Measurements from ENCODE around the gene CRADD.
"Not testable (repeated sequence)": the region's sequence is repeated elsewhere in the genome, so short reads cannot be mapped to it uniquely, and the experiment has no call there.

The CRADD gene

GRCh38 chr12:93901739-93902138 lies 224.6 kb downstream of the CRADD start:
- no peak for DNase-seq (ENCODE audit: low read depth)

GRCh38 chr12:93902192-93902591 lies 225.0 kb downstream of the CRADD start:
- no peak for DNase-seq (ENCODE audit: low read depth)

- no peak for DNase-seq (ENCODE audit: low read depth)
Observed at GRCh38 chr12:93902736-93903562, 225.8 kb downstream of the CRADD start.

- DNase-seq (ENCODE audit: low read depth) = no peak
Observed at GRCh38 chr12:93904124-93904523, 226.9 kb downstream of the CRADD start.

GRCh38 chr12:93908264-93908663 lies 231.1 kb downstream of the CRADD start:
- DNase-seq (ENCODE audit: low read depth) = no peak

- no peak for DNase-seq (ENCODE audit: low read depth)
Observed at GRCh38 chr12:93908846-93909567, 231.8 kb downstream of the CRADD start.

GRCh38 chr12:93911396-93911795 lies 234.2 kb downstream of the CRADD start:
- DNase-seq (ENCODE audit: low read depth) = no peak

- DNase-seq (ENCODE audit: low read depth) = no peak
Observed at GRCh38 chr12:93912086-93912733, 235.0 kb downstream of the CRADD start.

DNA sequence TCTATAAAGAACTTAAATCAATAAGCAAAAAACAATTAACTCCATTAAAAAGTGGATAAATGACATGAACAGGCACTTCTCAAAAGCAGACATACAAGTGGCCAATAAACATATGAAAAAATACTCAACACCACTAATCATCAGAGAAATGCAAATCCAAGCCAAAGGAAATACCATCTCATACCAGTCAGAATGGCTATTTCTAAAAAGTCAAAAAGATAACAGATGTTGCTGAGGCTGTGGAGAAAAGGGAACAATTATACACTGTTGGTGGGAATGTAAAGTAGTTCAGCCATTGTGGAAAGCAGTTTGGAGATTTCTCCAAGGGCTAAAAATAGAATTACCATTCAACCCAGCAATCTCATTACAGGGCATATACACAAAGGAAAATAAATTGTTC lies 236.7 kb downstream of the CRADD start:
- DNase-seq (ENCODE audit: low read depth) = no peak

DNA sequence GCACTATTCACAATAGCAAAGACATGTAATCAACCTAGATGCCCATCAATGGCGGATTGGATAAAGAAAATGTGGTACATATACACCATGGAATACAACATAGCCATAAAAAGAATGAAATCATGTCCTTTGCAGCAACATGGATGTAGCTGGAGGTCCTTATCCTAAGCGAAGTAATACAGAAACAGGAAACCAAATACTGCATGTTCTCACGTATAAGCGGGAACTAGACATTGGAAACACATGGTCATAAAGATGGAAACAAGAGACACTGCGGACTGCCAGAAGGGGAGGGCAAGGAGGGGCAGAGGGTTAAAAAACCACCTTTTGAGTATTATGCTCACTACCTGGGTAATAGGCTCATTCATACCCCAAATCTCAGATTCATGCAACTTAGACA lies 237.1 kb downstream of the CRADD start:
- DNase-seq (ENCODE audit: low read depth) = no peak

- DNase-seq (ENCODE audit: low read depth) = no peak
Observed at GRCh38 chr12:93915411-93915810, 238.2 kb downstream of the CRADD start.

GRCh38 chr12:93916402-93916801 lies 239.2 kb downstream of the CRADD start:
- no peak for DNase-seq (ENCODE audit: low read depth)

DNA sequence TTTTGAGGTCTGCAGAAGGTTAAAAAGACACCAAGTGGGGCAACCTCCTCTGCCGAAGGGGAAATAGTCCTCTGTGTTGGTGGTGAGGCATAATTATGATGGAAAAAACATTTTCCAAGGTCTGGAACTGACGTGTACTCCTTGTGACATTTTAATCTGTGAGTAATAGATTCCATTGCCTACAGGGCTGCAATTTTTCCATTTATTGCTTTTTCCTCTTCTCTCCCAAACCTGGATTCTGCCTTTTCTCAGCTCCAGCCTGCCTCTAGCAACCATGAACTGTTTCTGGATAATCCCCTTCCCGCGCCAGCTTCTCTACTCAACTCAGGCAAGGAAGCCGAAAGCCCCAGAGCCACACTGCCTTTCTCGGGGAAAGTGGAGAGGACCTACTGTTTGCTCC lies 241.1 kb downstream of the CRADD start:
- DNase-seq (ENCODE audit: low read depth) = no peak

DNA sequence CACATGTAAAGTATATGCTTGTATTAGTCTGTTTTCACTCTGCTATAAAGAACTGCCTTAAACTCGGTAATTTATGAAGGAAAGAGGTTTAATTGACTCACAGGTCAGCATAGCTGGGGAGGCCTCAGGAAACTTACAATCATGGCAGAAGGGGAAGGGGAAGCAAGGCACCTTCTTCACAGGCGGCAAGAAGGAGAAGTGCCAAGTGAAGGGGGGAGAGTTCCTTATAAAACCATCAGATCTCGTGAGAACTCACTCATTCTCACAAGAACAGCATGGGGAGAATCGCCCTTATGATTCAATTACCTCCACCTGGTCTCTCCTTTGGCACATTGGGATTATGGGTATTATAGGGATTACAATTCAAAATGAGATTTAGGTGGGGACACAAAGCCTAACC lies 241.7 kb downstream of the CRADD start:
- DNase-seq (ENCODE audit: low read depth) = no peak

DNA sequence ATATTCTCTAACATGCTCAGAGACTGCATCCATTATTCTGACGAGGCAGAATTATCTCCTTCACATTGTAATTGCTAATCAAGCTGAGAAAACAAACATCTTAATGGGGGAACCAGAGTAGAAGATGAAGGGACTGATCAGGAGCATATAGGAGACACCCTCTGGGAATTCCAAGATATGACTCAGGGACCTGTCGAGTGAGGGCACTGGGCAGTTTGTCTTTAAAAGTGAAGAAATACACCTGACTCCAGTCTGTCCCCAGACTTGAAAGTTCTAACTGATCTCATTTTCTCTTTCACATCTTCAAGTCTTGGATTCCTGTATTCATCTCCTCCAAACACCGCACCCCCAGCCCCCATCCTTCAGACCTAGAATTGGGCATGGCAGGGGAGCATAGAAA lies 244.3 kb downstream of the CRADD start:
- no peak for DNase-seq (ENCODE audit: low read depth)

GRCh38 chr12:93922583-93923006 lies 245.4 kb downstream of the CRADD start:
- DNase-seq (ENCODE audit: low read depth) = no peak

DNA sequence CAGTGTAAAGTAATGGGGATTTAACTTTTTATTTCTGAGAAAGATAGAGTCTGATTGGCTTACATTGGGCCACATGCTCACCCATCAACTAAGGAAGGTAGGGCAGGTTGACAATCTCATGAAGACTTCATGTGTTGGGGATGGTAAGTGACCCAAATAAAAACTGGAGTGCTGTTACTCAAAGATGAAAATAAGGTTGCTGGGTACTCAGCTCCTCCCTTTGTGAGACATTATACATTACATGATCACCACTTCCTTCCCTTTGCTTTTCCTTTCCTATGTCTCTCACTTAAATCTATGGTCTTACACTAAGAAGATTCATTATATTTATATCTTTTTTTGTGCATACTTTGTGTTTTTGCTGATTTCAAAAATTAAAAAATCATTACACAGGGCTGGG lies 247.2 kb downstream of the CRADD start:
- DNase-seq (ENCODE audit: low read depth) = no peak

GRCh38 chr12:93925585-93926205 lies 248.5 kb downstream of the CRADD start:
- no peak for DNase-seq (ENCODE audit: low read depth)

GRCh38 chr12:93926237-93926636 lies 249.1 kb downstream of the CRADD start:
- no peak for DNase-seq (ENCODE audit: low read depth)

GRCh38 chr12:93929081-93929480 lies 251.9 kb downstream of the CRADD start:
- DNase-seq (ENCODE audit: low read depth) = not testable (repeated sequence)

GRCh38 chr12:93937812-93938211 lies 260.6 kb downstream of the CRADD start:
- DNase-seq (ENCODE audit: low read depth) = no peak

DNA sequence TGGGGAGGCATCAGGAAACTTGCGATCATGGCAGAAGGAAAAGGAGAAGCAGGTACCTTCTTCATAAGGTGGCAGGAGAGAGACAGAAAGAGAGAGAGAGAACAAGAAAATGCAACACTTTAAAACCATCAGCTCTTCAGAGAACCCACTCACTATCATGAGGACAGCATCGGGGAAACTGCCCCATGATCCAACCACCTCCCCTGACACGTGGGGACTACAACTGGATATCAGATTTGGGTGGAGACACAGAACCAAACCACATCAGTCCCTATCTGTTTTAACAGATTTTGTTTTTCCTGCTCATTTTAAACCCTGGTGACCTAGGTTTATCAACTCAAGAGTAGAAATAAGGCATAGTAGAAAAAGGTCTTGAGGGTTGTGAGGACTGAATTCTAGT lies 261.1 kb downstream of the CRADD start:
- no peak for DNase-seq (ENCODE audit: low read depth)

DNA sequence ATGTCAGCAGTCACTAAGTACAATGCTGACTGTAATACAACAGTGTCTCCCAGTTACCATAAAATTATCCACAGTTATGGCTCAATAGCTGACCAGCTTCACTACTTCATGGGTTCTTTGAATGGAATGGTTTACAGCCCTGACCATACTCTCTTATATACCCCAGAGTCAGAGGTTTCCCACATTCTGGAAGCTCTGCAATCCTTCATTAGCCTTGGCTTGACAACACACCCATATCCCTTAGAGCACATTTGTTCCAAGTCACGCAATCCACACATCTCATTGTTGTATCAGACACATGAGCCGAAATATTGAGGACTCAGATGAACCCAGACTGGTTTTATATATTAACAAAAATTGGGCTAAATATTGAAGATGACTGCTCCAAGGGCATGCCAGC lies 261.8 kb downstream of the CRADD start:
- no peak for DNase-seq (ENCODE audit: low read depth)
